Measurements from ENCODE around the gene OGFR. TPM values are rescaled to one million over a fixed set of nuclear protein-coding genes. Genes with fewer than 3 reads are reported as not detected.

The OGFR gene
- total RNA-seq, 1 experiment from 2014 or later = 80.1 TPM

DNA sequence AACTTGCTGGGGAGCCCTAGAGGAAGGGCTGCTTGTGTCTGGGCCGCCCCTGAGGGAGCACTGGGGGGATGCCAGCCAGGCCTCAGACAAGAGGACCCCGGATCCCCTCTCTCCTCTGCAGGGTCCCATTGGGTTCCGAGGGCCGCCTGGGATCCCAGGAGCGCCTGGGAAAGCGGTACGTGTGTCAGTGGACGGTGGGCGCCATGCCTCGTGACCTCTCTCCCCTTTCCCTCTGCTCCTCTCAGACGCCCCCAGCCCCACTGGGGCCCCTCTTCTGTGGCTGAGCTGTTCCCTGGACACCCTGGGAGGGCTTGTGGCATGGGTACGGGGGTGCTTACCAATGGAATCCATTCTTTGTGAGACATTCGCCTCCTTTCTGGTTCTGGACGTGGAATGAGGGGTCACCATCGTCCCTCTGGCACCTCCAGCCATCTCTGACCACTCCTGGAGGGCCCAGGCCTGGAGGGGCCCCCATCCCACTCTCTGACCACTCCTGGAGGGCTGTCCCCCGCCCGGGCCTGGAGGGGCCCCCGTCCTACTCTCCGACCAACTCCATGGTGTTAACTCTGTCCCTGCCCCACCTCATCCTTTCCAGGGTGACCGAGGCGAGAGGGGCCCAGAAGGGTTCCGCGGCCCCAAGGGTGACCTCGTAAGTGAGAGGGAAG, 22.1 kb downstream of the OGFR start:
- Mint-ChIP-seq H3K4me3 (ENCODE audit: low read depth, unreplicated experiment) (no peak overlapping the region), H3K27me3 (ENCODE audit: unreplicated experiment) (no peaks in the 10 kb centered on the region), H3K27ac (ENCODE audit: unreplicated experiment) (no peak overlapping the region), H3K36me3 (ENCODE audit: insufficient read depth, unreplicated experiment) (peaks cover 11% of the 10 kb centered on the region), H3K4me1 (ENCODE audit: low read depth, unreplicated experiment) (peaks cover 12% of the 10 kb centered on the region), H3K9me3 (ENCODE audit: low read depth, unreplicated experiment) (no peaks in the 10 kb centered on the region)
- BruUV-seq (replicated peaks) = no TSS peak
- CTCF ChIA-PET = no interaction called here
- TF ChIP-seq, protein P1, sequence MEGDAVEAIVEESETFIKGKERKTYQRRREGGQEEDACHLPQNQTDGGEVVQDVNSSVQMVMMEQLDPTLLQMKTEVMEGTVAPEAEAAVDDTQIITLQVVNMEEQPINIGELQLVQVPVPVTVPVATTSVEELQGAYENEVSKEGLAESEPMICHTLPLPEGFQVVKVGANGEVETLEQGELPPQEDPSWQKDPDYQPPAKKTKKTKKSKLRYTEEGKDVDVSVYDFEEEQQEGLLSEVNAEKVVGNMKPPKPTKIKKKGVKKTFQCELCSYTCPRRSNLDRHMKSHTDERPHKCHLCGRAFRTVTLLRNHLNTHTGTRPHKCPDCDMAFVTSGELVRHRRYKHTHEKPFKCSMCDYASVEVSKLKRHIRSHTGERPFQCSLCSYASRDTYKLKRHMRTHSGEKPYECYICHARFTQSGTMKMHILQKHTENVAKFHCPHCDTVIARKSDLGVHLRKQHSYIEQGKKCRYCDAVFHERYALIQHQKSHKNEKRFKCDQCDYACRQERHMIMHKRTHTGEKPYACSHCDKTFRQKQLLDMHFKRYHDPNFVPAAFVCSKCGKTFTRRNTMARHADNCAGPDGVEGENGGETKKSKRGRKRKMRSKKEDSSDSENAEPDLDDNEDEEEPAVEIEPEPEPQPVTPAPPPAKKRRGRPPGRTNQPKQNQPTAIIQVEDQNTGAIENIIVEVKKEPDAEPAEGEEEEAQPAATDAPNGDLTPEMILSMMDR (IDR thresholded peaks at IDR 0.05; ENCODE audit: unreplicated experiment) = no peak
- intact Hi-C loops (cut with micrococcal nuclease; ENCODE audit: unreplicated experiment) = no loop called here
- no peak for DNase-seq

DNA sequence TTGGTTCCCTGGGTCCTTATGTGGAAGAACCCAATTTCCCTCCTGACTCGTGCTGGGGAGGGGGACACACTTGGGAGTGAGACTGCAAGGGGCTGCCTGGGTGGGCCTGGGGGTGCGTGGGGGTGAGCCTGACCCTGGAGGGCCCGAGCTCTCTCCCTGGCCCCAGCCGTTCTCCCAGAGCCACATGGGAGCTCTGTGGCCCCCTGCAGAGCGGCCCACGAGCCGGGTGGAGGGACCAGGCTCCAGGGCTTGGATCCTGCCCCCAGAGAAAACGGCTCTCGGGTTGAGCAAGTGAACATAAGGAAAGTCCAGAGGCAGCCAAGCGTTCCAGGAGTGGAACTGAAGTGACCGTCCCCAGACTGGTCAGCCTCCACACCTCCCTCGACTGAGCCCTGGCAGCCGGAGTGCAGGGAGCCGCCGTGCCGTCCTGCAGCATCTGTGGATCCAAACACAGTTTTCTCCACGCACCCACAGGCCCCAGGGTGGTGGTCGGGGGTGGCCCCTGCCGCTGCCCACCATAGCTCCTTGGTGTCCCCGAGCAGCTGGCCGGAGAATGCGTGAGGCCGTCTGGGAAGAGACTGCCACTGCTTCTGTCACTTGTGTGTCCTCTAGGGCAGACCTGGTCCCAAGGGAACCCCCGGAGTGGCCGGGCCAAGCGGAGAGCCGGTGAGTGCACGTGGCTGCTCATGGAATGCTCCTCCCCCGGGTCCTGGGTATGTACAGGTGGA, 22.8 kb downstream of the OGFR start:
- TF ChIP-seq, protein P1 (IDR thresholded peaks at IDR 0.05; ENCODE audit: unreplicated experiment) = no peak
- no TSS peak for BruUV-seq (replicated peaks)
- Mint-ChIP-seq H3K4me1 (ENCODE audit: low read depth, unreplicated experiment) (peaks cover 19% of the 10 kb centered on the region), H3K27ac (ENCODE audit: unreplicated experiment) (no peak overlapping the region), H3K9me3 (ENCODE audit: low read depth, unreplicated experiment) (no peaks in the 10 kb centered on the region), H3K4me3 (ENCODE audit: low read depth, unreplicated experiment) (no peak overlapping the region), H3K36me3 (ENCODE audit: insufficient read depth, unreplicated experiment) (peaks cover 12% of the 10 kb centered on the region), H3K27me3 (ENCODE audit: unreplicated experiment) (no peaks in the 10 kb centered on the region)
- DNase-seq = no peak
- CTCF ChIA-PET = no interaction called here
- intact Hi-C loops (cut with micrococcal nuclease; ENCODE audit: unreplicated experiment) = no loop called here

GRCh38 chr20:62828051-62828450, 23.4 kb downstream of the OGFR start:
- CTCF ChIA-PET = no interaction called here
- DNase-seq = no peak
- Mint-ChIP-seq H3K4me1 (ENCODE audit: low read depth, unreplicated experiment) (peaks cover 21% of the 10 kb centered on the region), H3K4me3 (ENCODE audit: low read depth, unreplicated experiment) (no peak overlapping the region), H3K36me3 (ENCODE audit: insufficient read depth, unreplicated experiment) (peaks cover 18% of the 10 kb centered on the region), H3K27me3 (ENCODE audit: unreplicated experiment) (no peaks in the 10 kb centered on the region), H3K27ac (ENCODE audit: unreplicated experiment) (no peak overlapping the region), H3K9me3 (ENCODE audit: low read depth, unreplicated experiment) (no peaks in the 10 kb centered on the region)
- TF ChIP-seq, protein P1 (IDR thresholded peaks at IDR 0.05; ENCODE audit: unreplicated experiment) = no peak
- intact Hi-C loops (cut with micrococcal nuclease; ENCODE audit: unreplicated experiment) = no loop called here
- BruUV-seq (replicated peaks) = no TSS peak

- Mint-ChIP-seq H3K36me3 (ENCODE audit: insufficient read depth, unreplicated experiment) (peaks cover 18% of the 10 kb centered on the region), H3K27me3 (ENCODE audit: unreplicated experiment) (no peaks in the 10 kb centered on the region), H3K9me3 (ENCODE audit: low read depth, unreplicated experiment) (no peaks in the 10 kb centered on the region), H3K27ac (ENCODE audit: unreplicated experiment) (no peak overlapping the region), H3K4me3 (ENCODE audit: low read depth, unreplicated experiment) (no peak overlapping the region), H3K4me1 (ENCODE audit: low read depth, unreplicated experiment) (peaks cover 22% of the 10 kb centered on the region)
- CTCF ChIA-PET = no interaction called here
- TF ChIP-seq, protein P1 (IDR thresholded peaks at IDR 0.05; ENCODE audit: unreplicated experiment) = no peak
- DNase-seq = no peak
- intact Hi-C loops (cut with micrococcal nuclease; ENCODE audit: unreplicated experiment) = no loop called here
- BruUV-seq (replicated peaks) = no TSS peak
Measured at GRCh38 chr20:62828511-62829230, 24.0 kb downstream of the OGFR start.

Measured in Calu3 (cell line).